Adrenal gland (tissue), 12 donors: Measurements from ENCODE around the gene KATNA1. TPM values are rescaled to one million over a fixed set of nuclear protein-coding genes. Genes with fewer than 3 reads are reported as not detected.

Source experiments
- DNase-seq, 7 donors: peaks; one replicate each; pipeline ENCODE4 v3.0.0-alpha.2; 2019 to 2020
- H3K27ac ChIP-seq, 5 donors: fragments of 200-600 bp; sonication (generic) in 4 of 5; 1 replicate in 3 of 5; 2 replicates in 2 of 5; pipeline versions ENCODE4 v1.5.1 to v1.8.0; 2016 to 2020; ENCODE audit warnings: mild to moderate bottlenecking in 1 of 5
- H3K27me3 ChIP-seq: fragments of 200-600 bp; 2 replicates; pipeline ENCODE4 v1.8.0; 2021
- H3K36me3 ChIP-seq, 2 donors: fragments of 200-600 bp; replicated peaks in 1 of 2; 1 replicate in 1 of 2; 2 replicates in 1 of 2; pipeline versions ENCODE4 v1.5.1 to v1.8.0; 2018 to 2022
- H3K4me1 ChIP-seq, 2 donors: fragments of 200-600 bp; replicated peaks in 1 of 2; 1 replicate in 1 of 2; 2 replicates in 1 of 2; pipeline versions ENCODE4 v1.5.1 to v1.8.0; 2018 to 2021
- H3K4me3 ChIP-seq, 4 donors: fragments of 200-600 bp; sonication (generic) in 3 of 4; one replicate each; pipeline ENCODE4 v1.5.1; 2016 to 2018
- H3K9me3 ChIP-seq, 3 donors: fragments of 200-600 bp; sonication (generic) in 1 of 3; replicated peaks in 1 of 3; 1 replicate in 2 of 3; 2 replicates in 1 of 3; pipeline versions ENCODE4 v1.5.1 to v1.8.0; 2016 to 2021
- POLR2A ChIP-seq, 2 donors: fragments of 450-650 bp; IDR thresholded peaks; one replicate each; pipeline ENCODE4 v1.6.1; 2017; ENCODE audit warnings: antibody characterized with exemption in 2 of 2, mild to moderate bottlenecking in 2 of 2, moderate library complexity in 1 of 2
- WGBS, 4 donors: extraction: QIAGEN DNeasy Blood & Tissue Kit in 2 of 4; methylation state at CpG; one replicate each; pipeline versions ENCODE4 v1.1.5 to v1.1.7; 2013 to 2017; 5-methylcytosine and 5-hydroxymethylcytosine counted together
- intact Hi-C, 2 donors: fragments of 100-400 bp; cut with DNase I; formaldehyde crosslinking; loops; one replicate each; pipeline versions ENCODE4 v1.14.1 to v1.15.0; 2022 to 2023
- polyA plus RNA-seq, 3 donors: library from polyadenylated mRNA; stranded (reverse); fragments of 200-250 nt in 2 of 3; fragments of 350-450 nt in 1 of 3; fragmentation: Illumina TruSeq in 1 of 3; extraction: RNeasy Lipid Tissue Mini Kit (QIAGEN cat#74804) in 1 of 3; gene quantifications; one replicate each; pipeline ENCODE4 v1.2.3, GENCODE V29; 2013 to 2014
- small RNA-seq, 2 donors: library from RNA; depleted of rRNA; stranded (forward); fragments of <200 nt; gene quantifications; one replicate each; pipeline ENCODE3, GENCODE V24; 2016
- total RNA-seq, 9 donors: library from RNA; depleted of rRNA in 4 of 9; stranded (reverse); fragments of >200 nt in 4 of 9; fragments of 120-200 nt in 1 of 9; fragmentation: NEBNext Ultra II Directional in 1 of 9; extraction: Animal tissue kit (Norgen Biotek cat#: 25700) in 1 of 9; gene quantifications; one replicate each; pipeline versions ENCODE4 v1.1.0 to v1.2.4, GENCODE V29; 2013 to 2023
- TF ChIP-seq, protein P1 (sequence below), 6 experiments: fragments of 450-650 bp in 4 of 6; fragments of 200-600 bp in 2 of 6; sonication (generic) in 1 of 6; IDR thresholded peaks; 1 replicate in 5 of 6; 2 replicates in 1 of 6; pipeline versions ENCODE4 v1.5.1 to v1.8.0; 2016 to 2021; ENCODE audit warnings: antibody characterized with exemption in 6 of 6, mild to moderate bottlenecking in 2 of 6, moderate library complexity in 1 of 6
- donor health status: healthy with polysubstance abuse.
- donor health status: Bipolar disorder and iron deficiency.
- donor health status: DM: yes; HTN: yes; CAD: no.
- donor health status: DM: no; HTN: no; CAD: no.
- donor health status: DM: no; HTN: no; CAD: no.
- donor health status: DM: yes; HTN: yes; CAD: no.

The KATNA1 gene
- total and polyA plus RNA-seq, 12 donors = 6.9 to 24.2 (median 11.4) TPM

DNA sequence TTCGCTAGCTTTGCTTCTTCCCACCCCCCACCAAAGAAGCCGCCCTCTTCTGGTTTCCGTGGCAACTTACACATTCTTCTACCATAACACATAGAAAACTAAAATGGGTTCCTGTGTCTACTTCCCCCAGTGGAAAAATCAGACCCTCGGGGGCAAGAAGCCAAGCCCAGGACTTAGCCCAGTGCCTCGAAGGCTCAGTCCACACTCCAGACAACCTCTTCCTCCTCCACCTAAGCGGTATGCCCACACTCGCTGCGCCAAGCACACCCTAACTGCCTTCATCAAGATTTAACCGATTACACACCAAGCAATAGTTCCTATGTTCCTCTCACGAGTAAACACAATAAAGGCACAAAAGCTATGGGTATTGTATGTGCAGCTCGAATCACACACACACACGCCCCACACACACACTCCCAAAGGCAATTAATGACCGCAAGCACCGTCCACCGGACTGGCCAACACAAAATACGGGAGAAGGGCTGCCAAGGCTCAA, 103.2 kb downstream of the KATNA1 start:
- Histone ChIP-seq H3K36me3 (peaks cover 0 to 6% of the 10 kb centered on the region in 2 donors), H3K9me3 (no peaks in the 10 kb centered on the region), H3K4me3 (peak overlapping the region; percentile 73 to 98 (median 86)), H3K27me3 (no peaks in the 10 kb centered on the region), H3K4me1 (peaks cover 18 to 35% of the 10 kb centered on the region in 2 donors), H3K27ac (peak overlapping the region; percentile 82 to 99 (median 97))
- peak; percentile 36 to 73 (median 49) for DNase-seq
- intact Hi-C loops = no loop called here
- TF ChIP-seq POLR2A (IDR thresholded peaks at IDR 0.05) = no peak
- TF ChIP-seq, protein P1, sequence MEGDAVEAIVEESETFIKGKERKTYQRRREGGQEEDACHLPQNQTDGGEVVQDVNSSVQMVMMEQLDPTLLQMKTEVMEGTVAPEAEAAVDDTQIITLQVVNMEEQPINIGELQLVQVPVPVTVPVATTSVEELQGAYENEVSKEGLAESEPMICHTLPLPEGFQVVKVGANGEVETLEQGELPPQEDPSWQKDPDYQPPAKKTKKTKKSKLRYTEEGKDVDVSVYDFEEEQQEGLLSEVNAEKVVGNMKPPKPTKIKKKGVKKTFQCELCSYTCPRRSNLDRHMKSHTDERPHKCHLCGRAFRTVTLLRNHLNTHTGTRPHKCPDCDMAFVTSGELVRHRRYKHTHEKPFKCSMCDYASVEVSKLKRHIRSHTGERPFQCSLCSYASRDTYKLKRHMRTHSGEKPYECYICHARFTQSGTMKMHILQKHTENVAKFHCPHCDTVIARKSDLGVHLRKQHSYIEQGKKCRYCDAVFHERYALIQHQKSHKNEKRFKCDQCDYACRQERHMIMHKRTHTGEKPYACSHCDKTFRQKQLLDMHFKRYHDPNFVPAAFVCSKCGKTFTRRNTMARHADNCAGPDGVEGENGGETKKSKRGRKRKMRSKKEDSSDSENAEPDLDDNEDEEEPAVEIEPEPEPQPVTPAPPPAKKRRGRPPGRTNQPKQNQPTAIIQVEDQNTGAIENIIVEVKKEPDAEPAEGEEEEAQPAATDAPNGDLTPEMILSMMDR (IDR thresholded peaks at IDR 0.05) = peak in 1 of 6 experiments; percentile 9
- 0% methylated on average over 10 to 16 of the region's 16 CpGs for WGBS, 4 donors

Small RNA genes within 50 kb of the gene (small RNA-seq; reads per million reads assigned to genes)
- gene RF00019 (0 reads per million in 2 donors), gene RF00410 (0 reads per million in 2 donors)

Other genes starting within 250 kb of the KATNA1 start
- gene SUMO4, start 248.5 kb downstream of the KATNA1 start, total RNA-seq = 1 to 10 TPM in 6 of 9 donors, under 1 TPM in 1, not detected in 2; 0.70 to 3.4 (median 2.2) TPM
- under 1 TPM in 1 of 3 donors, not detected in 2; 0.18 TPM for gene SUMO4, start 248.5 kb downstream of the KATNA1 start, polyA plus RNA-seq
- 10 to 100 TPM in 1 of 9 donors, 1 to 10 TPM in 6, under 1 TPM in 2; 0.44 to 12.0 (median 1.9) TPM for gene ZC3H12D, start 163.7 kb downstream of the KATNA1 start, total RNA-seq
- gene ZC3H12D, start 163.7 kb downstream of the KATNA1 start, polyA plus RNA-seq = 1 to 10 TPM in 1 of 3 donors, under 1 TPM in 2; 0.48 to 2.5 (median 0.77) TPM
- 10 to 100 TPM; 17.8 to 56.9 (median 26.2) TPM for gene PPIL4, start 102.7 kb downstream of the KATNA1 start, total RNA-seq
- 10 to 100 TPM; 15.1 to 38.6 (median 19.1) TPM for gene PPIL4, start 102.7 kb downstream of the KATNA1 start, polyA plus RNA-seq
- 10 to 100 TPM; 43.4 to 74.4 (median 56.8) TPM for gene GINM1, start 82.3 kb downstream of the KATNA1 start, total RNA-seq
- gene GINM1, start 82.3 kb downstream of the KATNA1 start, polyA plus RNA-seq = 10 to 100 TPM; 21.0 to 69.6 (median 33.0) TPM
- gene LATS1, start 69.4 kb upstream of the KATNA1 start, total RNA-seq = 10 to 100 TPM; 19.4 to 39.6 (median 26.5) TPM
- gene LATS1, start 69.4 kb upstream of the KATNA1 start, polyA plus RNA-seq = 10 to 100 TPM in 2 of 3 donors, 1 to 10 TPM in 1; 6.2 to 18.3 (median 11.9) TPM
- gene NUP43, start 97.8 kb upstream of the KATNA1 start, total RNA-seq = 10 to 100 TPM in 7 of 9 donors, 1 to 10 TPM in 2; 9.1 to 36.2 (median 26.0) TPM
- gene NUP43, start 97.8 kb upstream of the KATNA1 start, polyA plus RNA-seq = 10 to 100 TPM in 1 of 3 donors, 1 to 10 TPM in 2; 6.2 to 18.6 (median 6.7) TPM
- gene PCMT1, start 101.0 kb upstream of the KATNA1 start, total RNA-seq = 100 to 1,000 TPM in 1 of 9 donors, 10 to 100 TPM in 8; 55.7 to 103 (median 61.9) TPM
- 100 to 1,000 TPM in 1 of 3 donors, 10 to 100 TPM in 2; 15.9 to 113 (median 18.3) TPM for gene PCMT1, start 101.0 kb upstream of the KATNA1 start, polyA plus RNA-seq
- 10 to 100 TPM in 8 of 9 donors, 1 to 10 TPM in 1; 7.8 to 59.9 (median 44.0) TPM for gene LRP11, start 215.6 kb upstream of the KATNA1 start, total RNA-seq
- 10 to 100 TPM in 1 of 3 donors, 1 to 10 TPM in 2; 2.6 to 65.1 (median 9.7) TPM for gene LRP11, start 215.6 kb upstream of the KATNA1 start, polyA plus RNA-seq
- 1 to 10 TPM in 5 of 9 donors, under 1 TPM in 3, not detected in 1; 0.17 to 9.2 (median 1.1) TPM for gene RAET1E, start 249.4 kb upstream of the KATNA1 start, total RNA-seq
- 1 to 10 TPM in 1 of 3 donors, under 1 TPM in 2; 0.30 to 2.8 (median 0.32) TPM for gene RAET1E, start 249.4 kb upstream of the KATNA1 start, polyA plus RNA-seq